DMS79 treated with DMSO at 0.1 percent for 48 hours (cell line): Measurements from ENCODE around the gene STAT5A.
"Not testable (repeated sequence)": the region's sequence is repeated elsewhere in the genome, so short reads cannot be mapped to it uniquely, and the experiment has no call there.

Experiments
- DNase-seq: peaks from one replicate; lab custom pipeline; 2025; lab: John Stamatoyannopoulos, UW

The STAT5A gene

DNA sequence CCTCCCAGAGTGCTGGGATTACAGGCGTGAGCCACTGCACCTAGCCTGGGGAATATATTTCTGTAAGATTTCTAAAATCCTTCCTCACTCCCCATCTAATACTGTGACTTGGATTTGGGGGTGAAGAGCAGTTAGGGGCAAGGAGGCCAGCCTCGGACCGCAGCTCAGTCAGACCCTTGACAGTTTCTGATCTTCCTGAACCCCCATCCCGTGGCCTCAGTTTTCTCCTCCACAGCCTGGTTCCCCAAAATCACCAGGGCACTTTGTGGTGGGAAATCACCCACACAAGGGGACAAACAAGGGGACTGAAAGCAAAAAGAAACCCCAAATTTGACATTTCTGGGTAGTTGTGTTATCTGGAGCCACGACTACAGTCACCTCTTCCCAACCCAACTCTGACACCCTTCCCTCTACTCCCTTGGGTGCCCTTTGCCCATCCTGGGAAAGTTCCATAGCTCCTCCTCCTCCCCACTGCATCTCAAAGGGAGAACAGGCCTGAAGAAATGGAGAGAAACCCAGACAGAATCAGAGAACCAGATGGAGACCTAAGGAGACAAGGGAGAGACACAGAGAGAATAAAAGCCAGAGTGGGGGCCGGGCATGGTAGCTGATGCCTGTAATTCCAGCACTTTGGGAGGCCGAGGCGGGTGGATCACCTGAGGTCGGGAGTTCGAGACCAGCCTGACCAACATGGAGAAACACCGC, 2.8 kb upstream of the STAT5A start:
- DNase-seq: no peak

DNA sequence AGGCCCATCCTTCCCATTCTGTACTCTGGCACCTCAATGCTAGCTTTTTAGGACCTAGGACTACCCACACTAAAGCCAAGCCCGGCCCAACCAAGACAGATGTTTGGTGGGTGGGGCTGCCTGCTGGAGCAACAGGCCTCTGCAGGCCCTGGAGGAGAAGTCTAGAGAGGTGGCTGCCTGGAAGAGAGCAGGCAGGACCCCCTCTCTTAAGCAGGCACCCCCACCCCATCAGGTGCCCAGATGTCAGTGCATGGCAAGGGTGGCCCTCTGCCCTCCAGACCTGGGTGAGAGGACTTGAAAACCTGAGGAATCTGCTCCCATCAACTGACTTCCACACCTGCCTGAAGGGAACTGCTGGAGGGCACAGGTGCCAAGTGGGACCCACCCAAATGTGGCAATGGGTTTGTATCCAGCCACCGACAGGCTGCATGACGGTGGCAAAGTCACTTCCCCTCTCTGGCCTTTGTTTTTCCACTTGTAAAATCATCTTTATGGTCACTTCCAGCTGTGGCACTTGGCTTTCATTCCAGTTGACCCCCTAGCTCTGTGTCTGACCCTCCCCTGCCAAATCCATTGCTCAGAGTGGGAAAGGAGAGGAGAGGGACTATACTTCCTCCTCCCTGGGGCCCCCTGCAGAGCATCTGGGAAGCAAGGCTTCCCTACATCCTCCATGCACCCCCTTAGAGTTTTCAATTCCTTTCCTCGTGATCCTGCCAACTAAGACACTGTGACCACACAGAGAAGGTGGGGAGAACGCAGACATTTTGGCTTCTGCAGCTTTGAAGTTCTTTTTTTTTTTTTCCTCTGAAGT, 1.7 kb upstream of the STAT5A start:
- no peak for DNase-seq

DNA sequence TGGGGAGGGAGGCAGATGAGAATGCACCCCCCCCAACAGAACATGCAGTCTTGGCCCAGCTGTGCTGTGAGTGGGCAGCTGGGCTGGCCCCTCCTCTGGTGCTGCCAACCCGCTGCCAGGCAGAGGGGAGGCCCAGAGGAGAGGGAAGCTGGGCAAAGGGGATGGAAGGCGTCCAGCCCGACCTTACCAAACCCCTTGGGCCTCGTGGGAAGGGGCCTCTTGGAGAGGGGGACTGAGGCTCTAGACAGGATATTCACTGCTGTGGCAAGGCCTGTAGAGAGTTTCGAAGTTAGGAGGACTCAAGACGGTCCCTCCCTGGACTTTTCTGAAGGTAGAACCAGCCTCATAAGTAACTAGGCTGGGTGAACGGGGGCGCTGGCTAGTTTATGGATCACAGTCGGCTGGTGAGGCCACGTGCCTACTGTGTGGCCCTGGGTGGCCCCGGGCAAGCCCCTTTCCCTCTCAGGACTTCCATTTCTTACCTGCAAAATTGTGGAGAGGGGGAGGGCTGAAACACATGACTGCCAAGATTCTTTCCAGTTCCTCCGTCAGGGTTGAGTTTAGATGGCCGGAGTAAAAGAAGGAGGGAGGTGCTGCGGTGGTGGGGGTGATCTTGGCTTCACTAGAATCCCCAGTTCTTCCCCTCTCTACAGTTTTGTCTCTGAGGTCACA, 857 bp upstream of the STAT5A start:
- DNase-seq: no peak

DNA sequence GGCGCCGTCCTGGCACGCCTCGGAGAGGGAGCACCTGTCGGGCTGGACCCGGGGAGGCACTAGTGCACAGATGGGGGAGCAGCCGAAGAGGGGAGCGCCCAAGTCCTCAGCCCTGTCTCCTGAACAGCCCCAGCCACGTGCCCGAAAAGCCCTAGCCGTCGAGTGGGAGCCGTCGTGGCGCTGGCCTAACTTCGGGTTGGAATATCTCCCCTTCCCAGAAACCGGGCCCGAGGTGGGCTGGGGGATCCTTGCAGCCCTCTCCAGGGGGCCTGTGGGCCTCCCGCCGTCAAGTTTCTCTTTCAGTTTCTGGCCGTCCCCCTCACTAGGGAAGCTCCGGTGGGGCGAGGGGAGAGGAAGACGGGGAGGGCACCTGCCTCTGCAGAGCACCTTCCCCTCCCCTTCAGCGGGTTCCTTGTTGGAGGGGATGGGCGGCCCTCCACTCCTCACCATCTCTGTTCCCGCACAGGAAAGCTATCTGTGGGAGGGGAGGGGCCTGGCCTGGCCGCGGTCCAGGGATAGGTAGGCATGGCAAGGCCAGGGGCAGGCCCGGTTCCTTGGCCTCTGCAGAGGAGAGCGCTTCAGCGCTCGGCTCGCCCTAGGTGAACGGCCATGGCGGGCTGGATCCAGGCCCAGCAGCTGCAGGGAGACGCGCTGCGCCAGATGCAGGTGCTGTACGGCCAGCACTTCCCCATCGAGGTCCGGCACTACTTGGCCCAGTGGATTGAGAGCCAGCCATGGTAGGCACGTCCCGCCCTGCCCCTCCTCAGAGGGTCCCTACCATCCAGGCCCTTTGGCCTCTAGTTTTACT, 709 bp downstream of the STAT5A start:
- peak; percentile 46 for DNase-seq

DNA sequence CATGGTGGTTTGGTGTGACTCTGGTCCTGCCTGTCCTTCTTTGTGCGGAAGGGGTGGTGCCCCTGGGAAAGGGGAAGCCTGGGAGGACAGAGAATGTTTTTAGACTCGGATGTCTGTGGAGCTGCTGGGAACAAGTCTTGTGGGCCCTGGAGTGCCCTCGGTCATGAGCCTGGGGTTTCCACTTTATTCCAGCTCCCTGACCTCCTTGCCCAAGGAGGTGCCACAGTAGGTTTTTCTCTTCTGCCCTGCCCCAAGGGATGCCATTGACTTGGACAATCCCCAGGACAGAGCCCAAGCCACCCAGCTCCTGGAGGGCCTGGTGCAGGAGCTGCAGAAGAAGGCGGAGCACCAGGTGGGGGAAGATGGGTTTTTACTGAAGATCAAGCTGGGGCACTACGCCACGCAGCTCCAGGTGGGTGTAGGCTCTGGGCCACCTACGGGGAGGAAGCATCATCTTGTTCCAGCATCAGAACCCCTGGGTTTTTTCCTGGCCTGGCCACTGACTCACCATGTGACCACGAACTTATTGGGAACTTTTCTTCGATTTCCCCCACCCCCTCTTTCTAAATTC, 1.4 kb downstream of the STAT5A start:
- no peak for DNase-seq

DNA sequence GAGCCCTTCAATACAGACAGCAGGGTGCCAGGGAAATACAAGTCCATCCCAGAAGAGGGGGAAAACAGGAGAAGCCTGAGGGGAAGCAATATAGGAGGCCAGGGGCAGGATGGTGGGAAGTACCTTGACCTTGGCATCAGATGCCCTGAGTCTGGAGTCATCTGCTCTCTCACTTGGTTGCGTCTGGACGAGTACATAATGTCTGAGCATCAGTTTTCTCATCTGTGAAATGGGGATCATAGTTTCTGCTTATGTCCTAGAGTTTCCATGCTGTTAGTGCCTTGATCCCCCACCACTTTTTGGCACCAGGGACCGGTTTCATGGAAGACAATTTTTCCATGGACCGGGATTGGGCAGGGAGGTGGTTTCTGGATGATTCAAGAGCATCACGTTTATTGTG, 2.3 kb downstream of the STAT5A start:
- no peak for DNase-seq

DNA sequence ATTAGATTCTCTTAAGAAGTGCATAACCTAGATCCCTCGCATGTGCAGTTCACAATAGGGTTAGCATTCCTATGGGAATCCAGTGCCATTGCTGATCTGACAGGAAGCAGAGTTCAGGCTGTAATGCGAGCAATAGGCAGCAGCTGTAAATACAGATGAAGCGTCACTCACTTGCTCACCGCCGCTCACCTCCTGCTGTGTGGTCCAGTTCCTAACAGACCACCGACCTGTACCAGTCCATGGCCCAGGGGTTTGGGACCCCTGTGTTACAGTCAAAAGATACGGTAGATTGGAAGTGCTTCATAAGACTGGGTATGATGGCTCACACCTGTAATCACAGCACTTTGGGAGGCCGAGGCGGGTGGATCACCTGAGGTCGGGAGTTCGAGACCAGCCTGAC, 2.8 kb downstream of the STAT5A start:
- no peak for DNase-seq

DNA sequence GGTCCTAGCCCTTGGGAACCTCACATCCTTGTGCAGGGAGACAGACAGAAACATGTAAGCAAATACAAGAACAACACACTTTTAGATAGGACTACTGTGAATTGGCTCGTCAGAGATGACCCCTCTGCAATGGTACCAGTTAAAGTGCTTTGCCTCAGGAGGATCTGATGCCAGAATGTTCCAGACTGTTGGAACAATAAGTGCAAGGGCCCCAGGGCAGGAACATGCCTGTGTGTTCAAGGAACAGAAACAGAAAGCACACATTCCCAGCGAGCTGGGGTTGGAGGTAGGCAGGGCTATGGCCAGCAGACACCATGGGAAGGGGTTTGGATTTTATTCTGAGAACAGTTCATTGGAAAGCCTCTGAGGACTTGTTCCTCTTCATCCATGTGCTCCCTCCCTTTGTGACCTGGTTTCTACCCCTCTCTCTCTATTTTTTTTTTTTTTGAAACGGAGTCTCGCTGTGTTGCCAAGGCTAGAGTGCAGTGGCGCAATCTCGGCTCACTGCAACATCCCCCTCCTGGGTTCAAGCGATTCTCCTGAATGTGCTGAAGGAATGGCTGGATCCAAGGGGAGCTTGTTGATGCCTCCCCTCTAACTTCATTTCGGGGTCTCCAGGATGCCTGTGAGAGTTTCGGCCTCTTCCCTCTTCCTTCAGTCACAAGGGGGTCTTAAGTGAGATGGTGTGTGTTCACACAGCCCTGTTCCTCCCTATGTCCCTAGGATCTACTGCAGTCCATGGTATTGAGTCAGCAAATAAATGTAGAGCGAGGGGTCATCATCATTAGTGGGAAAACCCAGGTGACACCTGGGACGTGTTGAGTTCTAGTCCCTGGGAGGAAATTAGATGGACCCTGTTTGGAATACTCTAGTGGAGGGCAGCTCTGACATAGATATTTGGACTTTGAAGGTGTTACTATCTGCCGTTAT, 6.4 kb downstream of the STAT5A start:
- DNase-seq: no peak

DNA sequence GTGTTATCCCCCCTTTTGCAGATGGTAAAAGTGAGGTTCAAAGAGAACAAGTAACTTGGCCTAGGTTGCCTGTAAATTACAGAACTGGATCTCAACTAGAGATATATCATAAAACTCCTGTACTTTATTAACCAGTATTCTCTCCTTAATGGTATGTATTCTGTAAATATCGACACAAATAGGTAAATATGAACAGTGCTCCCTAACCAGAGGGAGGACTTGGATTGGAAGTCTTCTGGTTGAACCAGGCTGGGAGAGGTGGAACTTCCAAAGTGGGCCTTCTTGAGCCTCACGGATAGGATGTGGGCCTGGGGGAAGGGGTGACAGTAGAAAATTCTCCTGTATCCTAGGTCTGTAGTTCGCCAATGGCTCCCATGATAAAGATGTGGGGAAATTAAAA, 7.7 kb downstream of the STAT5A start:
- DNase-seq: no peak

DNA sequence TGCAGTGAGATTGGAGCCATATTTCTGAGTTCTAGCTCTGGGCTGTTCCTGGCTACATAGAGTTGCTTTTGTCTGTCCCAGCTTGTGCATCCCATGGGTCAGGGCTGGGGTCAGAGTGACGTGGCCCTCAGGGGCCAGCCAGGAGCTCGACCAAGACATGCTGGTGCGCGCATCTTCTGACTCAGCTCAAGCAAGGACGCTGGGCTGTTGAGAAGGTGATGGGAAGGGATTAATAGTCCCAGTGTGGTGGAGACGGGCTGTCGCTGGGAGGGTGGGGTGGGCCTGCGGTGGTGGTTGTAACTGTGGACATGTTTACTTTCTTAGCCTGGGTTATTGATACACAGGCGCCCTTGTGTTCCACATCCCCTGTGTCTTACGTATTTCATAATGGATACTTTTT, 9.5 kb downstream of the STAT5A start:
- not testable (repeated sequence) for DNase-seq

DNA sequence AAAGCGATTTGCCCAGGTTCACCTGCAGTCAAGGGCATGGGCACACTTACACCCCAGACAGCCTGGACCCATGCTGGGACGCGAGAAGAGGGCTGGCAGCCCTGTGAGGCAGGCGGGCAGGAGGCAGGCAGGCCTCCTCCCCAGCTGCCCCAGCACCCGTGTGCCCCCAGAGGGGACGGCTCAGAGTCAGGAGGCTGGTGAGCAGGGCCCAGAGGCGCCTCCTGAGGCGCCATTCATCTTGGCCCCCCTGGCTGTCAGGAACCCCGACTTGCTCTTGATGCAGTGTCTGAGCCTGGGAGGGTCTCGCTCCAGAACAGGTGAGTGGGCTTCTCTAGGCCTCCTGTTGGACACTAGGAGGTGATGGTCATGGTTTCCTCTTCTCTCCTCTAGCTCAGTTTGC, 11.1 kb downstream of the STAT5A start:
- DNase-seq: not testable (repeated sequence)

DNA sequence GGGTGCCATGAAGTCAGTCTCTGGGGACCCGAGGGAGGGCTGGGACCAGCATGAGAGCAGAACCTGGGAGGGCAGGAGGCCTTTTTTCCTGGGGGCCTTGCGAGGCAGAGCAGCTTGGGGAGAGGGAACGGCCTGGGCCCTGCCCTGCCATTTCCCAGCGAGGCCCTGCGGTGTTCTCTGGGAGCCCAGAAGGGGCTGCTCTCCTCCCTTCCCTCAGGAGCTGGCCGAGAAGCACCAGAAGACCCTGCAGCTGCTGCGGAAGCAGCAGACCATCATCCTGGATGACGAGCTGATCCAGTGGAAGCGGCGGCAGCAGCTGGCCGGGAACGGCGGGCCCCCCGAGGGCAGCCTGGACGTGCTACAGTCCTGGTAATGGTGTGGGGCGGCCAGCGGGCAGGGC, 11.6 kb downstream of the STAT5A start:
- not testable (repeated sequence) for DNase-seq

DNA sequence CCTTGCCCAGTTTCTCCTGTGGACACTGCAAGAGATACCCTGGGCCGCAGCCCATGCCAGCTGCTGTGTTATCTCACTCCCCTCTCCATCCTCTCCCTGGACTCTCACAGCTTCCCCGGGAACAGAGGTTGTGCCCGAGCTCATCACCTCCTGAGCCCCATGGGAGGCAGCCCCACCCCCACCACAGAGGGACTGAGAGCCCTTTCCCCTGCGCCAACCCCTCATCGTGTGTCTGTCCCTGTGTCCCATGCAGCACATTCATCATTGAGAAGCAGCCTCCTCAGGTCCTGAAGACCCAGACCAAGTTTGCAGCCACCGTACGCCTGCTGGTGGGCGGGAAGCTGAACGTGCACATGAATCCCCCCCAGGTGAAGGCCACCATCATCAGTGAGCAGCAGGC, 12.7 kb downstream of the STAT5A start:
- no peak for DNase-seq

DNA sequence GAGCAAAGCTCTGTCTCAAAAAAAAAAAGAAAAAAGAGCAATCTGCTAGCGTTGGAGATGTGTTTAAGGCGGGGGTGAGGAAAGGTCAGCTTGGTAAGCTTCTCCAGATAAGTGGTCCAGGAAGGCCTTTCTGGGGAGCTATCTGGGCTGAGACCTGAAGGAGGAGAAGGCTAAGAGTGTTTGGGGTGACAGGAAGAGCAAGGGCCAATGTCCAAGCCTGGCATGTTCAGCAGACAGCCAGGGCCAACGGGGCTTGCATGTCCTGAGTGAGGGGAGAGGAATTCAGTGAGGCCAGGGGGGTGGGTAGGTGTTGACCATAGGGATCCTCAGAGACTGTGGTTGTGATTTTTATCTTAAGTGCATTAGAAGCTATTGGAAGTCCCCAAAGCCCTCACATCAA, 15.4 kb downstream of the STAT5A start:
- DNase-seq: no peak

DNA sequence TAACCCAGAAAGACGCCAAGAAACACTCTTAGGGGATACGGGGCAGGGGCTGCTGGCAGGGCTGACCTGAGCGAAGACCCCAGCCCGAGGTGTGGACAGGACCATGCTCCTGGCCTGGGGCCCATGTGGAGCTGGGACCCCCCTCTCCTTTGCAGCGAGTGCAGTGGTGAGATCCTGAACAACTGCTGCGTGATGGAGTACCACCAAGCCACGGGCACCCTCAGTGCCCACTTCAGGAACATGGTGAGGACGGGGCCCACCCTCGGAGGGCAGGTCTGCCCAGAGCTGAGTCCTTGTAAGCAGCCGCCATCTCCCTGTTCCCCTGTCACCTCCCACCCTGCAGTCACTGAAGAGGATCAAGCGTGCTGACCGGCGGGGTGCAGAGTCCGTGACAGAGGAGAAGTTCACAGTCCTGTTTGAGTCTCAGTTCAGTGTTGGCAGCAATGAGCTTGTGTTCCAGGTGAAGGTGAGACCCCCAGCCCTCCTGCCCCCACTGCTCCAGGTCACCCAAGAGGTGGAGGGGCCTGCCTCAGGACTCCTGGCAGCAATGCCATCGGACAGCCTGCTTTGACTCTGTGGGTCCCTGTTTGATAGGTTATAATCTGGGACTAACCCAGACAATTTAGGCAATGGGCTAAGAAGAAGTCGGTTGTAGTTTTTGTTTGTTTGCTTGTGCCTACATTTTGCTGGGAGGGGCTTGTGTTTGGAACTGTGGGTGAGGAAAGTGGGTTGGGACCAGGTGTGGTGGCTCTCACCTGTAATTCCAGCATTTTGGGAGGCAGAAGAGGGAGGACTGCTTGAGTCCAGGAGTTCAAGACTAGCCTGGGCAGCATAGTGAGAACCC, 16.1 kb downstream of the STAT5A start:
- DNase-seq: no peak

DNA sequence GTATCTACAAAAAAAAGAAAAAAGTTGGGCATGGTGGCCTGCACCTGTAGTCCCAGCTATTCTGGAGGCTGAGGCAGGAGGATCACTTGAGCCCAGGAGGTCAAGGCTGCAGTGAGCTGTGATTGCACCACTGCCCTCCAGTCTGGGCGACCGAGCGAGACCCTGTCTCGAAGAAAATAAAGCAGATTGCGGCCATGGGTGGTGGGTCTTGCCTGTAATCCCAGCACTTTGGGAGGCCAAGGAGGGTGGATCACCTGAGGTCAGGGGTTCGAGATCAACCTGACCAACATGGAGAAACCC, 16.7 kb downstream of the STAT5A start:
- DNase-seq: not testable (repeated sequence)

DNA sequence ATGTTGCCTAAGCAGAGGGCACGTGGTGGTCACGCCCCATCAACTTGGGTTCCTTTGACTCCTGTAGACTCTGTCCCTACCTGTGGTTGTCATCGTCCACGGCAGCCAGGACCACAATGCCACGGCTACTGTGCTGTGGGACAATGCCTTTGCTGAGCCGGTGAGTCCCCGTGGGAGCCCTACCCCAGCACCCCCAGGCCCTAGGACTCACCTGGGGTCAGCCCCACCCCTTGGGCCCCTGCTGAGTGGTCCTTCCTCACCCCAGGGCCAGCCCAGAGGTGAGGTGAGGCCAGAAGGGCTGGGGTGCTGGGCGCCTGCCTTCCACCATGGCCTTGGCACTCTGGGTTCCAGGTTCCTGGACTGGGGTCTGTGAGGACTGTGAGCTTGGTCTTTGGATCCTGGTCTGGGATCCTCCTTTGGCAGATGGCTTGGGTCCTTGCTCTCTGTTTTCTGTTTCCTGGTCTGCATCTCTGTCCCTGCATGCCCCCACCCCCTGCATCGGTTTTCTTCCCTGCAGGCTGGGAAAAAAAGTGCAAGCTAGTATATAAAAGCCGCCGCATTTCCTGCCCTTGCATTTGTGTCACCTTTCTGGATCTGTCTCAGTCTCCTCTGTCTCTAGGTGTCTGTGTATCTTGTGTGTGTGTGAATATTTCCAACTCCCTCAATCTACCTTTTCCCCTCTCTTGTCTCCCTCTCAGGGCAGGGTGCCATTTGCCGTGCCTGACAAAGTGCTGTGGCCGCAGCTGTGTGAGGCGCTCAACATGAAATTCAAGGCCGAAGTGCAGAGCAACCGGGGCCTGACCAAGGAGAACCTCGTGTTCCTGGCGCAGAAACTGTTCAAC, 17.5 kb downstream of the STAT5A start:
- DNase-seq: no peak

DNA sequence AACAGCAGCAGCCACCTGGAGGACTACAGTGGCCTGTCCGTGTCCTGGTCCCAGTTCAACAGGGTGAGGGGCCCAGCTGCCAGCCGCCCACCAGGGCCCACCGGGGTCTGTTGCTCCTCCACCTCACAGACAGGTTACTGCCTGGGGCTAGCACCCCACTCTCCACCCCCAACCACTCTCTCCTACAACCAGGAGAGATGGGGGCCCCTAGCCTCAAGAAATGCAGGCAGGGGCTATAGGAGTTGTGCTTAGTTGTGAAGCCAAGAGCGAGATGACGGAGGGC, 18.0 kb downstream of the STAT5A start:
- DNase-seq: no peak

DNA sequence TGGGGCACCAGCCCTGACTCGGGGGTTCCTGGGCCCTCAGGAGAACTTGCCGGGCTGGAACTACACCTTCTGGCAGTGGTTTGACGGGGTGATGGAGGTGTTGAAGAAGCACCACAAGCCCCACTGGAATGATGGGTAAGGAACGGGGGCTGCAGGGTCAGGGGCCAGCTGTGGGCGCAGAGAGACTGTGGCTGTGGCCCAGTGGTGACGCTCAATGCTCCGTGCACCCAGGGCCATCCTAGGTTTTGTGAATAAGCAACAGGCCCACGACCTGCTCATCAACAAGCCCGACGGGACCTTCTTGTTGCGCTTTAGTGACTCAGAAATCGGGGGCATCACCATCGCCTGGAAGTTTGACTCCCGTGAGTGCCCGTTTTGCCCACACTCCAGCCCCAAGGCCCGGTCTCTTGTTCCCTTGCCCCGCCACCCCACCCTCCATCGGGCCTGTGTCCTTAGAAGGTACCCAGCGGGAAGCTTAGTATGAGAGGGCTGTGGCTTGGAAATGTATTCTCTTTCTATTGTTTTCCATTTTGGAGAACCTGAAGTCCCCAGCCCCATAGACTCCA, 19.1 kb downstream of the STAT5A start:
- no peak for DNase-seq
